ENCODE data around the gene FAM168A.

- TF ChIP-seq ZFP3 (CRISPR knock-in tag; IDR thresholded peaks at IDR 0.05): no peak
- TF ChIP-seq GLIS3 (CRISPR knock-in tag; IDR thresholded peaks at IDR 0.05): no peak
These were observed 34.2 kb downstream of the FAM168A start for GRCh38 chr11:73563539-73564200.
